ENCODE measurements around the gene DGCR8. TPM values are rescaled to one million over a fixed set of nuclear protein-coding genes. Genes with fewer than 3 reads are reported as not detected.

The DGCR8 gene
- total RNA-seq, 1 experiment from 2014 or later, result 34.7 TPM

DNA sequence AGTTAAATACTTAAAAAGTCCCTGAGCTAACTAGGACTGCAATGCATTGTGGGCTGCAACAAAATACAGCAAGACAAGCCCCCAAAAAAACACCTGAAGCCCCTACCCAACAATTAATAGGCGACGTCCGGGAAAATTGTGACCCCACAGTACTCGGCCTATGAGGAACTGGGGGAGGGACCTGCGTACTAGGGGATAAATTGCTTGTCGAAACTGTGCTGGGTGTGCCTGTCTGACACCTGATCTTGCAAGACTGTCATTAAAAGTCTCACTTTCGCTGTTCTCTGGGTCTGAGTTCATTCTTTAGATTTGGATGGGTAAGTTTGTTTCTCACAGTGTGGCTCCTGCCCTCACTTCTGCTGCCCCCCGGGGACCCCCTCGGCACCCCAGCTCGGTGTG lies 44.0 kb upstream of the DGCR8 start:
- Histone ChIP-seq H3K4me1 (replicated peaks; ENCODE audit: insufficient read depth) (no peaks in the 10 kb centered on the region), H3K36me3 (ENCODE audit: low read depth) (no peaks in the 10 kb centered on the region), H3K4me3 (no peak overlapping the region), H3F3A (ENCODE audit: insufficient read depth, low read depth) (no peaks in the 10 kb centered on the region), H3K9me3 (ENCODE audit: insufficient read depth, low read depth) (no peaks in the 10 kb centered on the region), H3K9me2 (ENCODE audit: insufficient read depth) (no peaks in the 10 kb centered on the region), H3K4me2 (no peak overlapping the region), H4K20me1 (ENCODE audit: insufficient read depth) (no peaks in the 10 kb centered on the region), H2AFZ (no peak overlapping the region), H3K79me2 (ENCODE audit: low read depth) (no peaks in the 10 kb centered on the region), H3K27me3 (ENCODE audit: insufficient read depth, low read depth) (no peaks in the 10 kb centered on the region), H3K27ac (no peak overlapping the region)
- no TSS peak for BruUV-seq (replicated peaks)
- ChIA-PET POLR2A (ENCODE audit: unreplicated experiment) (no interaction called here), CTCF (no interaction called here)
- DNase-seq, result no peak
- no peak for TF ChIP-seq EZH2 (IDR thresholded peaks at IDR 0.05; ENCODE audit: low read depth)
- no peak for TF ChIP-seq CTCF (conservative IDR thresholded peaks at IDR 0.05)
- intact Hi-C loops (cut with micrococcal nuclease; ENCODE audit: unreplicated experiment), result no loop called here

- Histone ChIP-seq H3K4me3 (no peak overlapping the region), H3K4me2 (no peak overlapping the region), H3K9me2 (ENCODE audit: insufficient read depth) (no peaks in the 10 kb centered on the region), H3K27me3 (ENCODE audit: insufficient read depth, low read depth) (no peaks in the 10 kb centered on the region), H2AFZ (no peak overlapping the region), H3K4me1 (replicated peaks; ENCODE audit: insufficient read depth) (no peaks in the 10 kb centered on the region), H3K36me3 (ENCODE audit: low read depth) (no peaks in the 10 kb centered on the region), H3K79me2 (ENCODE audit: low read depth) (no peaks in the 10 kb centered on the region), H3K9me3 (ENCODE audit: insufficient read depth, low read depth) (no peaks in the 10 kb centered on the region), H3F3A (ENCODE audit: insufficient read depth, low read depth) (no peaks in the 10 kb centered on the region), H3K27ac (no peak overlapping the region), H4K20me1 (ENCODE audit: insufficient read depth) (no peaks in the 10 kb centered on the region)
- CTCF ChIA-PET, result no interaction called here
- no peak for DNase-seq
- TF ChIP-seq CTCF (conservative IDR thresholded peaks at IDR 0.05), result no peak
- TF ChIP-seq EZH2 (IDR thresholded peaks at IDR 0.05; ENCODE audit: low read depth), result no peak
- BruUV-seq (replicated peaks), result no TSS peak
- POLR2A ChIA-PET (ENCODE audit: unreplicated experiment), result no interaction called here
- intact Hi-C loops (cut with micrococcal nuclease; ENCODE audit: unreplicated experiment), result no loop called here
Observed at GRCh38 chr22:20036535-20037392, 43.3 kb upstream of the DGCR8 start.

DNA sequence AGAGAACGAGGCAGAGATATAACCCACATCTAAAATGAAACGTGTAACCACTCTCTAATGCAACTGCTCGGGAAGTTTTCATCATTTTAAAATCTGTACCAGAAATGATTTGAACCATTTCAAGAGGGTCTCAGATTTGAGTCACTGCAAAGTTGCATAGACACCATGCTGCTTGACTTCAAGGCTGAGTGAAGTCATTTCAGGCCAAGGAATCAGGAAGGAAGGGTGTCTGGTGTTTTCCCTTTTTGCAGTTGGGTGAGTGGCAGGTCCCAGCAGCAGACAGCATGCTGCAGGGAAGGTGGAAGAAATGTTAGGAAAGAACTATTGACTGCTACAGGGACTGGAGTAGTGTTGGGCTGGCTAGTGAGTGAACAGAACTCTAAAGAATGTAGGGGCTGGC lies 42.6 kb upstream of the DGCR8 start:
- no peak overlapping the region for H3K4me2 ChIP-seq
- no peak overlapping the region for H3K4me3 ChIP-seq
- no peak for TF ChIP-seq CTCF (conservative IDR thresholded peaks at IDR 0.05)
- no peak for TF ChIP-seq EZH2 (IDR thresholded peaks at IDR 0.05; ENCODE audit: low read depth)
- H3K36me3 ChIP-seq (ENCODE audit: low read depth), result no peaks in the 10 kb centered on the region
- no peaks in the 10 kb centered on the region for H4K20me1 ChIP-seq (ENCODE audit: insufficient read depth)
- no peak overlapping the region for H3K27ac ChIP-seq
- H3K27me3 ChIP-seq (ENCODE audit: insufficient read depth, low read depth), result no peaks in the 10 kb centered on the region
- no peaks in the 10 kb centered on the region for H3K9me3 ChIP-seq (ENCODE audit: insufficient read depth, low read depth)
- ChIA-PET POLR2A (ENCODE audit: unreplicated experiment) (no interaction called here), CTCF (no interaction called here)
- intact Hi-C loops (cut with micrococcal nuclease; ENCODE audit: unreplicated experiment), result no loop called here
- no peaks in the 10 kb centered on the region for H3K9me2 ChIP-seq (ENCODE audit: insufficient read depth)
- BruUV-seq (replicated peaks), result TSS peak; percentile 5
- H3K79me2 ChIP-seq (ENCODE audit: low read depth), result no peaks in the 10 kb centered on the region
- H3F3A ChIP-seq (ENCODE audit: insufficient read depth, low read depth), result no peaks in the 10 kb centered on the region
- DNase-seq, result no peak
- H3K4me1 ChIP-seq (replicated peaks; ENCODE audit: insufficient read depth), result no peaks in the 10 kb centered on the region
- H2AFZ ChIP-seq, result no peak overlapping the region

Measured in PC-9 (cell line).